Gastroesophageal sphincter (tissue), 3 donors: ENCODE measurements around the gene SMIM14.

Experiments
- POLR2A ChIP-seq, 2 donors: fragments of 450-650 bp; IDR thresholded peaks; one replicate each; pipeline ENCODE4 v1.6.1; 2017; ENCODE audit warnings: antibody characterized with exemption in 2 of 2, mild to moderate bottlenecking in 2 of 2, moderate library complexity in 1 of 2
- POLR2AphosphoS5 ChIP-seq: sonication (generic); formaldehyde crosslinking; IDR thresholded peaks from one replicate; pipeline ENCODE4 v1.6.1; 2017; ENCODE audit warnings: antibody characterized with exemption
- TF ChIP-seq, protein P1 (sequence below), 4 experiments: fragments of 200-600 bp in 2 of 4; fragments of 450-650 bp in 2 of 4; sonication (generic) in 1 of 4; IDR thresholded peaks; one replicate each; pipeline ENCODE4 v1.5.1; 2017 to 2019; ENCODE audit warnings: antibody characterized with exemption in 4 of 4, mild to moderate bottlenecking in 2 of 4, moderate library complexity in 2 of 4

DNA sequence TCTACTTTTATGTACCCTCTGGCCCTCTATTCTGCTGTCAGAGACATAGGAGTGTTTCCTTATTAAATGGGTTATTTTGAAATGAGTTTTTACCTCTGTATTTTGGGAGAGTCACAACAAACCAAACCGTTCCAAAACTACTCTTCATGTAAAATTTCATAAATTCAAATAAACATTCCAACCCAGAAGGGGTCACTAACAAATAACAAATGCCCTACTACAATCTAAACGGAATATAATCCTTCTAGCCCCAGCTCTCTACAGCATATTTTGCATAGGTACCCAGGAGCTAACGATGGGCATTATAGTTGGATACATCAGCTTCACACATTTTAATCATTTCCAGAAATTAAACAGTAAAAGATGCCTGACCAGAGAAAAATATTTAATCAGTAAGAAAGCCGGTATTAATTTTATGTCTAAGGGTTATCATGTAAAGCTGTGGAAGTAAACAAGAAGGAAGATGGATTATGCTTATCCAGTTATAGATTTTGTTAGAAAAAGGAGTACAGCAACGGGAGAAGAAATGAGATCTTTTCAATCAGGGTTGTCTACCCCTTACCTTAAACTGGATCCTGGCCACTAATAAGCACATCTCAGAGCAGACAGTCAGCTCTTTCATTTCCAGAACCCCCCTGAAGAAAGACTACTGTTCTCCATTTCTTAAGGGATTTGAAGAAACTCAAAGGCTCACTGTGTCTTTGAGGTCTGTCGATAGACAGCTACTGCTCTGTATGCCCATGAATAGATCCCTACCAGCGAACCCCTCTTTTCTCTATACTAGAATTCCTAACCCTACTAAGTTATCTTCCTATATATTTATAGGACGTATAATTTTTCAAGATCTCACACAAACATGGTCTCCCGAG is 112.6 kb downstream of the SMIM14 start:
- TF ChIP-seq, protein P1, sequence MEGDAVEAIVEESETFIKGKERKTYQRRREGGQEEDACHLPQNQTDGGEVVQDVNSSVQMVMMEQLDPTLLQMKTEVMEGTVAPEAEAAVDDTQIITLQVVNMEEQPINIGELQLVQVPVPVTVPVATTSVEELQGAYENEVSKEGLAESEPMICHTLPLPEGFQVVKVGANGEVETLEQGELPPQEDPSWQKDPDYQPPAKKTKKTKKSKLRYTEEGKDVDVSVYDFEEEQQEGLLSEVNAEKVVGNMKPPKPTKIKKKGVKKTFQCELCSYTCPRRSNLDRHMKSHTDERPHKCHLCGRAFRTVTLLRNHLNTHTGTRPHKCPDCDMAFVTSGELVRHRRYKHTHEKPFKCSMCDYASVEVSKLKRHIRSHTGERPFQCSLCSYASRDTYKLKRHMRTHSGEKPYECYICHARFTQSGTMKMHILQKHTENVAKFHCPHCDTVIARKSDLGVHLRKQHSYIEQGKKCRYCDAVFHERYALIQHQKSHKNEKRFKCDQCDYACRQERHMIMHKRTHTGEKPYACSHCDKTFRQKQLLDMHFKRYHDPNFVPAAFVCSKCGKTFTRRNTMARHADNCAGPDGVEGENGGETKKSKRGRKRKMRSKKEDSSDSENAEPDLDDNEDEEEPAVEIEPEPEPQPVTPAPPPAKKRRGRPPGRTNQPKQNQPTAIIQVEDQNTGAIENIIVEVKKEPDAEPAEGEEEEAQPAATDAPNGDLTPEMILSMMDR (IDR thresholded peaks at IDR 0.05) = no peak
- TF ChIP-seq POLR2A (IDR thresholded peaks at IDR 0.05) = no peak
- TF ChIP-seq POLR2AphosphoS5 = no peak
